Mucosa of gallbladder (tissue), 1 donor: Measurements from ENCODE around the gene PIGC. TPM values are rescaled to one million over a fixed set of nuclear protein-coding genes. Genes with fewer than 3 reads are reported as not detected.
A peak's percentile ranks its signal among the peaks of the same experiment; 100 is the strongest.

Source experiments
- DNase-seq: peaks from one replicate; pipeline ENCODE4 v3.0.0-alpha.2; 2020; ENCODE audit warnings: low spot score
- total RNA-seq: library from RNA; stranded (reverse); gene quantifications from one replicate; pipeline ENCODE4 v1.2.1, GENCODE V29; 2021
- donor health status: DM: no; HTN: no; CAD: no.

The PIGC gene
- 36.3 TPM for total RNA-seq

- DNase-seq: peak; percentile 90
Measured at GRCh38 chr1:172443666-172444453, at the start of gene PIGC. TSS of gene PIGC (minus strand) at chr1:172444069. CDS start at chr1:172442622, 1,447 bp downstream.

GRCh38 chr1:172492421-172492820 lies 48.6 kb upstream of the PIGC start:
- DNase-seq: no peak

- no peak for DNase-seq
Measured at GRCh38 chr1:172489847-172490246, 46.0 kb upstream of the PIGC start.

- DNase-seq: no peak
Measured at GRCh38 chr1:172488393-172488792, 44.5 kb upstream of the PIGC start.

- DNase-seq: no peak
Measured at GRCh38 chr1:172487550-172487949, 43.7 kb upstream of the PIGC start.

GRCh38 chr1:172486805-172487454 lies 43.1 kb upstream of the PIGC start:
- DNase-seq: no peak

- no peak for DNase-seq
Measured at GRCh38 chr1:172485626-172486025, 41.8 kb upstream of the PIGC start.

GRCh38 chr1:172484252-172484651 lies 40.4 kb upstream of the PIGC start:
- no peak for DNase-seq

GRCh38 chr1:172483448-172483847 lies 39.6 kb upstream of the PIGC start:
- no peak for DNase-seq

- DNase-seq: no peak
Measured at GRCh38 chr1:172482044-172482443, 38.2 kb upstream of the PIGC start.

- no peak for DNase-seq
Measured at GRCh38 chr1:172480431-172480830, 36.6 kb upstream of the PIGC start.

GRCh38 chr1:172478485-172478884 lies 34.6 kb upstream of the PIGC start:
- no peak for DNase-seq

- DNase-seq: no peak
Measured at GRCh38 chr1:172477741-172478140, 33.9 kb upstream of the PIGC start.

GRCh38 chr1:172477216-172477615 lies 33.3 kb upstream of the PIGC start:
- no peak for DNase-seq

- no peak for DNase-seq
Measured at GRCh38 chr1:172476218-172476811, 32.4 kb upstream of the PIGC start.

- DNase-seq: no peak
Measured at GRCh38 chr1:172473842-172474241, 30.0 kb upstream of the PIGC start.

GRCh38 chr1:172473302-172473701 lies 29.4 kb upstream of the PIGC start:
- DNase-seq: no peak

GRCh38 chr1:172472495-172472894 lies 28.6 kb upstream of the PIGC start:
- DNase-seq: no peak

GRCh38 chr1:172471666-172472065 lies 27.8 kb upstream of the PIGC start:
- DNase-seq: no peak

GRCh38 chr1:172470149-172470548 lies 26.3 kb upstream of the PIGC start:
- DNase-seq: peak; percentile 16

- no peak for DNase-seq
Measured at GRCh38 chr1:172469717-172470116, 25.8 kb upstream of the PIGC start.

GRCh38 chr1:172468296-172468695 lies 24.4 kb upstream of the PIGC start:
- DNase-seq: no peak

- DNase-seq: no peak
Measured at GRCh38 chr1:172467446-172467845, 23.6 kb upstream of the PIGC start.
